GM04504 (cell line): Measurements from ENCODE around the gene MAD1L1.

ENCODE experiments used
- DNase-seq: peaks from one replicate; pipeline ENCODE4 v3.0.0-alpha.2; 2012; ENCODE audit warnings: low read depth

The MAD1L1 gene

DNA sequence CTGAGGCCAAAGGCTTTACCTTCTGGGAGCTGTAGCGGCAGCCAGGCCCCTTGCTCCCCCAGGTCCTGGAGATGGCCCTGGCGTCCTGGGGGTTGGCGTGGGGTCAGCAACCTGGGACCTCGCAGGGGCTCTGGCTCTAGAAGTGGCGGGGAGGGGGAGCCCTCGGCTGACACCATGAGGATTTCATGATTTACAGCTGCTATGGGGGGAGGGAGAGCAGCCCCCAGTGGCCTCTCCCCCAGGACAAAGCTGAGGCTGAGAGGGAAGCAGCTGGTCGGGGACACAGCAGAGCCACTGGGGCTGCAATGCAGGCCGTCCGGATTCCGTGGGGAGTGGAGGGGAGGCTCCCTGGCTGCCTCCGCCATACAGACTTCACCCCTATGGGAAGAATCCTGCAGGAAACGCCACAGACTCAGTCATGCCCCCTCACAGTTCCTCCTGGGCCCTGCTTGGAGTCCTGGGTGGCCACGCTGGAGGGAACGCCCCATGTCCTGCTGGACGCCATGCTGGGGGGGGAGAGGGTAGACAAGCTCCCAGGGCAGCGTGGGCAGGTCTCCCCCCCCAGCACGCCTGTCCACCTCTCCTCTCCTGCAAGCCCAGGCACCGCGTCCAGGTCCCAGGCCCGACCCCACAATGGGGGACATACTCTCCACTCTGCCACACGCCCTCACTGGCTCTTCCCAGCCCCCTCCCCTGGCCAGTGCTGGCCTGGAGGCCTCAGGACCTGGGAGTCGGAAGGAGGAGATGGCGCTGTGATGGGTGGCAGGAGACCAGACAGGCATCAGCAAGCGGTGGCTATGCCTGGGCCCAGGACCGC is 319.1 kb downstream of the MAD1L1 start:
- DNase-seq: no peak

DNA sequence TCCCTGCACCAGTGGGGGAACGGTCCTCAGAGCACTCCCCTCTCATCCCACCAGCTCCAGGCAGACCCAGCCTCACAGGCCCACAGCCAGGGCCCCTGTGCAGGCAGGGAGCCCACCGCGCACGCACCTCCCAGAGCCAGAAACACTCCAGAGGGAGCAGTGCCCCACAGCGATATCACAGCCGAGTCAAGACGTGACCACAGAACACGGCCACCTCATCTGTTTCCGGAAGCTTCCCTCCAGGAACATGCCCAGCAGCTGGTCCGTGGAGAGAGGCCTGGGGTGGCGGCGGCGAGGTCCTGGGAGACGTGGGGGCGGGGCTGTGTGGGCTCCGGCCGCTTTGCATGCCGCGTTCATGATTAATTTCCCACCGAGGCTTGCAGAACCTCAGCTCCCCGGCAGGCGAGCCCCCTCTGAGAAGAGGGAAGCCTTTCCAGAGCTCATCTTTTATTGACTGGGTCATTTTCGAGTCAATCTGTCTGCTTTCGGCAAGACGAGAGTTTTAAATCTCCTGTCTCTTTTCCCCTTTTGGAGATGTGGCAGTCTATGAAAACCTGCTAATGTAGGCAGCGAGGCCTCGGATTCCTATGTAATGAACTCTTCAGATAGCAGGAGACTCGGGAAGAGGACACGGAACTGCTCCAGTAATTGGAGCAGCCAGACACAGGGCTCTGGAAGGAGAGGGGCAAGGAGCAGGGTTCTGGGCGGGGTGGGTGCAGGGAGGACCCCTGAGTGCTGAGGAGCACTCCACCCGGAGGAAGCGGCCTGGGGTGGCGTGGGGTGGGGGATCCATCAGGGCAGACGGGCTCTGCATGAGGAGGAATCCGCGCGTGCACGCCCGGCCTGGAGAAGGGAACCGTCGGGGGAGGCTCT is 319.9 kb downstream of the MAD1L1 start:
- DNase-seq: peak; percentile 81

DNA sequence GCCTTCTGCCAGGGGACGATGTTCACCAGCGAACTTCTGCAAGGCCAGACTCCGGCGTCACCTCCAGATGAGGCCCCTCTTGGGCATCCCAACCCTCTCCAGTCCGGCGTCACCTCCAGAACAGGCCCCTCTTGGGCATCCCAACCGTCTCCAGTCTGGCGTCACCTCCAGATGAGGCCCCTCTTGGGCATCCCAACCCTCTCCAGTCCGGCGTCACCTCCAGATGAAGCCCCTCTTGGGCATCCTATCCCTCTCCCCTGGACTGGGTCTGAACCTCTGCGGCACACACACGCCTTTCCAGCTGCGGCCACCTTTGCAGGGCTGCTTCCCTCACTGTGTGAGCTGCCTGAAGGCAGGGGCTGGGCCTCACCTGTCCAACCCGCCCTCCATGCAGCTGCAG is 321.2 kb downstream of the MAD1L1 start:
- DNase-seq: no peak

DNA sequence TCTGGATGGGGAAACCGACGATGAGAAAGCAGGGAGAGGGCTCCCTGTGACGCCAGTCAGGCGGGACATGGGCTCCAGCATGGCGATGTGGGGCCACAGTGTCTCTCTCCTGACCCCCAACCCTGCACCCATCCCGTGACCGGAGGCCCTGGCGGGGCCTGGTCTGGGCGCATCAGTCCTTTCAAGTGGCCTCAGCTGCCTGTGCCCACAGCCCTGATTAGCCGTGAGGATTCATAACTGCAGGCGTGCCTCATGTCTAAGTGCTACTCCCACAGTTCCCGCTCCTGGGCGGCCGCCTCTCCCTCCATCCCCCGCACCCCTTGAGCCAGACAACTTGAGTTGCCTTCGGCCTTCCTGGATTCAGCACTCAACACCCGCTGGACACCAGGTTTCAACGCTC is 321.9 kb downstream of the MAD1L1 start:
- no peak for DNase-seq

DNA sequence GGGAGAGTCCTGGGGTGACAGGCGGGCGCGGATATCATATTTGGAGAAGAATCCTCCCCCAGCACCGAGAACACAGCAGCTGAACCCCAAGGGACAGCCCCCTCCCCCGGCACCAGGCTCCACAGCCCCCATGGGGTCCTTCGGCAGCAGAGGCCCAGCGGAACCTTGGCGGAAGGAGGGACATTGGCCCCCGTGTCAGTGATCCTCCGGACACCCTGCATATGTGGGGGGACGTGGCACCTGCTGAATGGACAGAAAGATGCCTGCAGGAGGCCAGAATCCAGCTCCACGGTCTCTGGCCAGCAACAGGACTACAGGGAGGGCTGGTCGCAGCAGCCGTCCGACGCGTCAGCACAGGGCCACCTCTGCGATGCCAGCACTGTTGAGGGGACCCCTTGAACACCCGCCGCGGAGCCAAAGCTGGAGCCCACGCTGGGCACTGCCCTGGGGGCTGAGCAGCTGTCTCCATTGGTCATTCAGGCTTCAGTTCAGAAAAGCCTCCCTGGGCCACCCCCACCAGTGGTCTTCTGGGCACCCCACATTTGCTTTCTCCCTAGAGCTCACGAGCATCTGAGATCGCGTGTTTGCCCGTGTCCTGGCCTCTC is 322.6 kb downstream of the MAD1L1 start:
- no peak for DNase-seq

DNA sequence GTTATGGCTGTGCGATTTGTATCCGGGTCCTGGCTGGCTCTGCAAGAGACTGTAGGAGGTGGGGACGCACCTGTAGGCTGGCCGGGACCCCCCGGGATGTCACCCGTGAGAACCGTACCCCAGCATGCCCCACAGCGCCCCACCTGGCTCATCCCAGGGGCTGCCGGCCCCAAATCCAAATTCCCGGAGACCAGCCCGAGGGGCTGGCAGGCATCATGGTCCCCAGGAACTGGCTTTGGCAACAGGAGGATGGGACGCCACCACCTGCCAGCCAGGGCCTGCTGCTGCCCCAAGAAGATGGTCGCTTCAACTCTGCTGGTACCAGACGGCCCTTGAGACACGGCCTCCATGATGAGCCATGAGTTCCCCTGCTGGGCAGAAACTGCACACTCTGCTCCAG is 323.3 kb downstream of the MAD1L1 start:
- DNase-seq: no peak

DNA sequence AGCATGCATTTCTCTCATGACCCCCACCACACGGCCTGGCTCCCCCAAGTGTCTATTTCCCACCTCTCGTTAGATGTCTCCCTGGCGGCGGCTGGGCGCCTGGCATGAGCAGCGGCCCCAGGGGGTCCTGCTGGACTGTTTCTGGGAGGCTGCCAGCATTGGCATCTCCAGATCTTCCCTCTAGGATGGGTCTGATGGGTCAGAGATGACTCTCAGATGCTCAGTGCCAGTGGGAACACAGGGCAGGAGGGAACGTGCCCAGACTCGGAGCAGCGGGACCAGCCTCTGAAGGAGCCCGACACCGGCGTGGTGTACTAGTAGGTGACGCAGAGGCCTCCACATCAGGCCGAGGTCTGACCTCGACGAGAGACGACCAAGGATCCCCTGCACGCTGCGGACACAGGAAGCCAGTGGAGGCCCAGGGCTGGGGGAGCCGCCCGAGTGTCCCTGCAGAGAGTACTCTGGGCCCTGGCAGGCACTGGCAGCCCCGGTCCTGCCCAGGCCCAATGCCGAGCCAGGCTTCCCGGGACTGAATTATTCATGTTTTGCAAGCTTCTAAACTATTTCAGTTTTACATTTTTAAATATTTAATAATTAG is 323.8 kb downstream of the MAD1L1 start:
- DNase-seq: no peak

DNA sequence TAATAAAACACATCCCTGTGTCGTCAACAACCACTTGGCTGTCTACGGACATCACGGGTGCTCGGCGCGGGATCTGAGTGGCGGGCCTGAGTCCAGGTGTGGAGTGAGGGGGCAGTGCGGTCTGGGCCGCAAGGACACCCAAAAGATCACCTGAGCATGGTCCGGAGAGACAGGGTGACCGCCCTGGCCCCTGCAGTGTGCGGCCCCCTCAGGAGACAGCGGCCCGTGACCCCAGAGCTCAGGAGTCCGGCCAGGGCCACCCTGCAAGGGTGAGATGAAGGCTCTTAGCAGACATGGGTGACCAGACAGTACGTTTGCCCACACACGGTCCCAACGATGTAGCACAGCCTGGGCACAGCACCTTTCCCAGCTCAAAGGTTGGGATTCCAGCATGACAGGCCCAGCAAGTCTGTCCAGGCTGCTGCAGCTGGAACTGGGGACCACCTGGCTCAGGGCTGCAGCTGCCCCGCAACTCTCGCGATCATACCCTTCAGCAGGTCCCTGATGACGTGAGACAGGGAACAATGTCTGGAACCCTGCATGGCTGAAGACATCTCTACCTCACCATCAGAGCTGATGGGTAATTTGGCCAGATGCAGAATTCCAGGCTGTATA is 324.9 kb downstream of the MAD1L1 start:
- no peak for DNase-seq

DNA sequence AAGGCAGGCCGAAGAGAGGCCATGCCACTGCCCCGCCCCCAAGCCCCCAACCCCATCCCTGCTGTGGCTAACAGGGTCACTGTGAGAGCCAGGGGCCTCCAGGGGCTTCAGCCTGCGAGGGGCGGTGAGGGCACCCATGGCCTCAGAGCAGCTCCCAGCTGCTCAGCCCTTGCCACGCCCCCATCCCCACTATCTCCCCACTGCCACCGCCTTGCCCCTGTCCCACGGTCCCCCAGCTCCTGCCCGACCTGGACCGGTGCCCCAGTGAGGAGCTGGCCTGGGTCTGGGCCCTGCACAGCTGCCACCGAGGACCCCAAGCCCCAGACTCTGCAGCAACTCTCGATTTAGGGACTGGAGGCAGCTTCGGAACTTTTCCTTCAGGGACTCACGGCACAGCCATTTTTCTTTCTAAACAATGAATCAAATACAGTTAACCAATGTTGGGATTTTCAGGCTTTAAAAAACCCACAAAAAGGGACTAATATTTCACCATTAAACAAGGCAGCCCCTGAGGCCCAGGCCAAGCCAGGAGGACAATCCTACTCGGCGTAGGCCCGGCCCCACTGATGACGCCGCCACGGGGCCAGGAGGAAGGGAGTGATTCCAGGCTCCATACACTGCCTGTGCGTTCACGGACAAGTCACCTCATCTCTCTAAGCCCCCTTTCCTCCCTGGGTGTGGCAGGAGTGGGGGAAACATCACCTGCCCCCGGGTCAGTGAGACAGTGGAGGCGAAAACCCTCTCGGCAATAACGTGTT is 325.6 kb downstream of the MAD1L1 start:
- DNase-seq: no peak

DNA sequence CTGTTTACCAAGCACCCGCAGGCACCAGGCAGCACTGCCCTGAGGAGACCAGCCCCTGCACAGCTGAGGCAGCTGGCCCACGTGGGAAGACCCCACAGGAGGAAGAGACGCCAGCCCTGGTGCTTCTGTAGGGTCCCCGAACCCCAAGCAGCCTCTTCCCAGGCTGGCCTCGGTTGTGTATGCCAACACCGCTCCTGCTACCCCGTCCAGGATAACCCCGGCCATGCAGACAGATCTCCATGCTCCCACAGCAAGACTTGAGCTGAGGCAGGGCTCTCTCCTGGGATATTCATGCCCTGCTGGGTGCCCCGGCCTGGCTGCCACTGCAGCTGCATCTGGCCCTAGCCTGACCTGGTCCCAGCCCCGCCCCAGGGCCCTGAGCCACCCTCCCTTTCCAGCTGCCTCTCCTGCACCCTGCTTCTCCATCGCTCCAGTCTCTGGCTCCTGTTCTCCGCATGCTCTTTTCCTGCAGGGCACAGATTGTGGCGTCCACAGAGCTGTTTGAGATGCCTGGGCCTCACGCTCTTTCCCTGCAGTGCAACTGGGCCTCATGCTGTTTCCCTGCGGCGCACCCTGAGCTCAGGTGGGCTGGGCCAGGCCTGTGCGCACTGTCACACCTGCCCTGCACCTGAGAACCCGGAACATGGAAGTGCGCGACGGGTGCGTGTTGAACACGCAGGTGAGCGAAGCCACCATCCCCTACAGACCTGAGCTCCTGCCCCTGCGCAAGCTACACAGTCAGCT is 326.5 kb downstream of the MAD1L1 start:
- DNase-seq: no peak

DNA sequence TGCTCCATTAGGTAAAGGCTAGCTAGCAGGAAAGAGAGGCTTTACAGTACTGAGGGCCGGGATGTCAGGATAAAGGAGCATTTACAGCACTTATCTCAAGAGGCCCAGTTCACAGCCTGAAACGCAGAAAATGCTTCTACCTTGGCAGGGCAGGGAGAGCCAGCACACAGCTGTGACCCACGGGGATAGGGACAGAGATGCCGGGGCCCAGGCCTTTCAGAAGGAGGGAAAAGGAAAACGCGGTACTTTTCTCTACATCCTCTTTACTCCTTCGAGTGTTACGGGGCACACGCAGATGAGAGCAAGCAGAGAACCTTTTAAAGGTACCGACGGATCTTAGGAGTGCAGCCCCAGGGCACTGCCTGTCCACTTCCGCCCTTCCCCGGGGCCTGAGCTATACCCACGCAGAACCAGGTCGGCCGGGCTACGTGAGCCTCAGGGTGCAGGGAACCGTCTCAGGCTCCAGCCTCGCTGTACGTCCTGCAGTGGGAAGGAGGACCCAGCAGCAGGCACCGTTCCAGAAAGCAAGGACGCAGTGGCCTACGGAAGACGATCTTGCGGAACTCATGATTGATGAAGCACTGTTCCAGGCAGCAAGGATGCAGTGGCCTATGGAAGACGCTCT is 330.4 kb downstream of the MAD1L1 start:
- no peak for DNase-seq

DNA sequence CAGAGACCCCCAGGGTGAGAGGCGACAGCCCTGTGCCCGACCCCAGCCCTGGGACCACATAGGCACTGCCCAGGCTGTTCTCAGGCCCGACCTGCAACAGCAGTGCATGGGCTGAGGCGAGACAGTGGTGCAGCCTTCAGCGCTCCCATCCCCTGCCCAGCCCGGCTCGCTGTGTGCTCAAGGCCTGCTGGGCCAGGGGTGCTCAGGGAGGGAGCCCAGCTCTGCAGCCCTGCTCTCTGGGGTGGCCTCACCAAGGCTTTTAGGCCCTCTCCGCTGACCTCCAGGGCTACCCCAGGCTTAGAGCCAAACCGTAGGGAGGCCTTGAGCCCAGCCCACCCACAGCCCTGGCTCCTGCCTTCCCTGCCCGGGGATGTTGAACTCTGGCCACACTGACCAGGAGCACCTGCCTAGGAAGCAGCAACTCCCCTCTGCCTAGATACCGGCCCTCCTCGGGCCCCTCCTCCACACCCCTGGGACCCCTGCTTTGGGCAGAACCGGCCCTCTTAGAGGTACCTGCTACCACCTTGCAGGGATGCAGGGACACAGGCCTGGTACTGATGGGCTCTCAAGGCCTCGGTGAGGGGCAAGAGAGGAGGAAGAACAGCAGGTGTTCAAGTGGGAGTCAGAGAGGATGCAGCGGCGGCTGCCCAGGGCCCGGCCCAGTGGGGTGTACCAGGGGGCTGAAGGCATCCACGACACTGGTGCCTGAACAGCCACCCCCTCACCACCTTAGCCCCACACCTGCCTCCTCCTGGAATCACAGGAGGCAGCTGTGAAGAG is 331.1 kb downstream of the MAD1L1 start:
- DNase-seq: no peak

DNA sequence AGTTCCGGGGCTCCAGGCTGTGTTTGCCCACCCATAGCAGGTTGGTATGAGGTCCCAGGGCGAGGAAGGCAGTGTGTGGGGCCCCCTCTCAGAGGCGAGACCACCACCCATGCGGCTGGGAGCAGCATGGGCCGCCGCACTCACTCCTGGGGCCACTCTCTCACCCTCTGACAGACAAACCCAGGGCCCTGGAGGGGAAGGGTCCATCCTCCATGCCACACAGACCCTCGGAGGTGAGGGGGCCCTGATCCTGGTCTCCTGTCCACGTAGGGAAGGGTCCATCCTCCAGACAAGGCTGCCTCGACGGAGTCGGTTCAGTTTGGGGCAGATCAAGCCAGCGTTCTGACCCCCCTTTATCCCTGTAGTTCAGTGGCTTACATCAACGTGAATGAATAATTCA is 331.9 kb downstream of the MAD1L1 start:
- DNase-seq: no peak

DNA sequence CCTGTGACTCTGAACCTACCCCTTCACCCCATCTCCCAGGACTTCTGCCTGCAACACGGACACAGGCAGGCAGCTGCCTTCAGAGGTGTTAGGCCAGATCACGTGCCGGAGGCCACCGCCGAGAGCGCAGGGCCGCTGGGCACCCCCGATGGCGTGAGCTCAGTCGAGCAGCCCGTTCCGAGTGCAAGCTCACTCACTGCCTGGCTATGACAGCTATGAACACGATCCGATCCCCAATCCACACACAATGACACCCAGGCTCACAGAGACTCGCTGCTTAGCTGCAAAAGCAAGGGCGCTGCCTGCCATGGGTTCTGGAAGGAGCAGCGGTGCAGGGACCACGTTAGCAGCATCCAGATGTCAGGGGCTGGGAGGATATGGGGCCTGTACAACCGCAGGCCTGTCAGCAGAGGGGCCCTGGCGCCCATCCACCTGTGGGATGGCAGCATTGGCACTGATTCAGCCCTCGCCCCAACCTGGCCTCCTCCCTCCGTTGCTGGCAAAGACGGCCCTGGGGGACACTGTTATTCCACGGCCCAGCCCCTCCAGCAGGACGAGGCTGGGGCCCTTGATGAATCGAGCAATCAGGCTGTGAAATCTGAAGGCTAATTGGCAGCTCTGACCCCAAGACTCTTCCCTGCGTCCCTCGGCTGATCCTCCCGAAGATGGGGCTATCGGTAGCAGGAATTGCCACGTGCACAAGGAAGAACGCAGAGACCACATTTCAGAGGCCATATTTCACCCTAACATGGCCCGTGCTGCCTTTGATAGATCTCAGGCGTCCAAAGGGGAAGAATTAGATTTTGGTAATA is 332.6 kb downstream of the MAD1L1 start:
- DNase-seq: no peak

DNA sequence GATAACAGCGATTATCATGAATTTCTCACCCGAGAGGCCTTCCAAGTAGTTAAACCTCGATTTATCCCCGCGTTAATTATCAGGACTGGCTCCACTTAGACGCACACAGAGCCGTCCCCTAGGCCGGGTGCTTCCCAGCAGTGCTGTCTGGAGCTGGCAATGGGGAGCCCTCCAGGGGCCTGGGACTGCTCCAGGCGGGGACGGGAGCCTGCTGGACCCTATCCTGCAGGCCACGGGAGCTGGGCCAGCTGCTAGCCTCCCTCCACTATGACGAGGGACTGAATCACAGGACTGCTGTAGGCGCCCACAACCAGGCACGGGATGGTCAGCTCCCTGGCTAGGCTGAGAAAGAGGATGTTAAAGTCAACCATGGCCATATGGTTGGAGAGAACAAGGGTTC is 333.5 kb downstream of the MAD1L1 start:
- peak; percentile 88 for DNase-seq

DNA sequence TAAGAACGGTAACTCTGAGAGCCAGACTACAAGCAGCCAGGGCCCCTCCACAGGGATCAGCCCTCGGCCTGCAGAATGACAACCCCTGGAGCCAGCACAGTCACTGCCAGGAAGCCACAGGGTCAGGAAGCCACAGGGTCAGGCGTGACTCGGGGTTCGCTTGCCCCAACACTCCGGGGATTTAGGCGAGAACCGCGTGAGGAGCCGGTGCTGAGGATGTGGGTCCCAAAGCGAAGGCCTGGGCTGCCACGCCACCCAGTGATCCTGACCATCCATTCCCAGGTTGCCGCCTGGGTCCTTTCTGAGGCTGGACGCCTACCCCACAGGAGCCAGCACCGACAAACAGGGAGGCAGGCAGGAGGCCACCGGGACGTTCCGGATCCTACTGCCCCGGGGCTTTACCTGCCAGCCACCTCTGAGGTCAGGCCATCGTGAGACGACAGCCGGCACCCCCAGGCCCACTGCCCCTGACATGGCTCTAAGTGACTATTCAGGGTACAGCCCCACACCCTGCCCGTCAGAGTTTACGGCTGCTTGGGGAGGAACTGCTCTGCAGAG is 334.0 kb downstream of the MAD1L1 start:
- no peak for DNase-seq

DNA sequence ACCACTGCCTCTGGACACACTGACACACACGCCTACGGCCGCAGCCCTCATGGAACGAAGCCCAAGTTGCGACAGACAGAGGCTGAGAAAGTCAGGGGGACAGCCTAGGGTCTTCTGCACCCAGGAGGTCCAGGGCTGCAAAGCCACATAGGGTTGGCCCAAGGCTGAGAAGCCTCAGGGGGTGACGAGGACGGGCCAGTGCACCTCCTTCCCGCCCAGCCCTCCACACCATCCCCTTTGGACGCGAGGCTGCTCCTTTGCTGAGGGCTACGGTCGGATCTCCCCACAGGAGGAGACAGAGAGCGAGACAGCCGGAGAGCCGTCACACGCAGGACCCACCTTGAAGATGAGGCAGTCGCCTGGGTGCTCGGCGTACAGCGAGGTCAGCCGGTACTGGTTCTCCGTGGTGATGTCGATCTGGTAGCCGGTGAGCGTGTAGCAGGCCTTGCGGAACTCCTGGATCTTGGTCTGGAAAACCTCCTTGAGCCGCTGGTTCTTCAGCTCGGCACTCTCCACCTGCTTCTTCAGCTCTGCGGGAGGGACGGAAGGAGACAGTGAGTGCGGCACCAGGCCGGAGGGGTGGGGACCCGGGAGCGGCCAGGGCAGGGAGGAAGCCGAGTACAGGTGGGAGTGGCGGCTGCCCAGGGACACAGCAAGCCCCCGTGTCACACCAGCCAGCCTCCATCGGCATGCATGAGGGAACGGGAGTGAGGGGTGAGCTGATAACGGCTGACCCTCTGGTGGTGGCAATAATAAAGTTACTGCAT is 334.7 kb downstream of the MAD1L1 start:
- DNase-seq: no peak
